22Rv1 (cell line): ENCODE data around the gene HOXB13.

Source experiments
- CTCF ChIP-seq: fragments of 450-650 bp; IDR thresholded peaks from 2 replicates; pipeline ENCODE4 v1.5.1; 2017; ENCODE audit warnings: mild to moderate bottlenecking
- ZFX ChIP-seq: fragments of 450-650 bp; IDR thresholded peaks from 2 replicates; pipeline ENCODE4 v1.6.1; 2017; ENCODE audit warnings: antibody characterized with exemption, borderline replicate concordance

GRCh38 chr17:48770954-48771353 lies 42.4 kb upstream of the HOXB13 start:
- TF ChIP-seq CTCF (no peak), ZFX (no peak)
